Measurements from ENCODE around the gene DMKN.

DNA sequence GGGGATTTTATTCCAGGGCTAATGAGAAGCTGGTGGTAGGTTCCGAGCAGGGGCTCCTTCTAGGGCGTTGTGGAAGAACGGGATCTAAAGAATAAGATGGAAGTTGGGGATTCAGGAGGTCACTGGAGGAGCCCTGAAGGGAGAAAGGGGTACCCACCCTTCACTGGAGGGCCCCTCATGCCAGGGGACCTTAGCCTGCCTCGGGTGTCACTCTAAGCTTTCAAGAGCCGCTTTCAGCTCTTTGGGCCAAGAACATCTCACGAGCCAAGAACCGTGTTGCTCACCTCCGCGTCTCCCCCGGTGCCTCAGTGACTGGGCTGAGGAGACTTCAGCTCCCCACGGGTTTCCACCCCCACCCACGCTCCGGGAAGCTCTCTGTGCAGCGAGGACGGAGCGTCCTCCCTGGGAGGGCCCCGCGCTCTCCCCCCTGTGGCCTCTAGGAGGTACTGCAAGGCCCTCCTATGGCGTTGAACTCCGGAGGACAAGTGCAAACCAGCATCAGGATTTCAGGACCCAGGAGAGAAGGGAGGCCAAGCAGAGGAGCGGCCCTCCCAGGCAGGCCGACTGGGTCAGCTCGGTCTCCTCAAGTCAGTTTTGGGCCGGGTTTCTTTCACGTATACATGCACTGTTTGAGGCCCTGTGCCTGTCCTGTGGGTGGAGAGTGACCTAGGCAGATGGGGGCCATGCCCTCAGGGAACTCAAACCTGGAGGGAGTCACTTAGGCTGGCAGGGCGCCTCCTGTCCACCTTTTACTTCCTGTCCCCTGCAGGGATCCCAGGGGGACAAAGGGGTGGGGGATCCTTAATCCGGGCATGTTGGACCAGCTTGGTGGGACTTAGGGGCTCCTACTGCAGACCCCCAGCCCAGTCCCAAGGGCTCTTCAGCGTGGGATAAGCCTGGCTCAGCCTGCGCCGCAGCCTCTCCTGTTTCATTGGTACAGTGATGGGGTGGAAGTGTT is 18.1 kb downstream of the DMKN start:
- TF ChIP-seq SUZ12 (IDR thresholded peaks at IDR 0.05; ENCODE audit: extremely low read depth, insufficient read depth, insufficient read length) (no peak), ZNF274 (IDR thresholded peaks at IDR 0.05; ENCODE audit: low read depth, low read length) (no peak)
